ENCODE measurements around the gene MBNL1. TPM values are rescaled to one million over a fixed set of nuclear protein-coding genes. Genes with fewer than 3 reads are reported as not detected.

Gene MBNL1
- total and polyA plus RNA-seq, 2 of the 13 experiments (the other 11 are each of a cell fraction or from before 2014, with no cell fraction given) = 27.1 to 55.4 TPM

DNA sequence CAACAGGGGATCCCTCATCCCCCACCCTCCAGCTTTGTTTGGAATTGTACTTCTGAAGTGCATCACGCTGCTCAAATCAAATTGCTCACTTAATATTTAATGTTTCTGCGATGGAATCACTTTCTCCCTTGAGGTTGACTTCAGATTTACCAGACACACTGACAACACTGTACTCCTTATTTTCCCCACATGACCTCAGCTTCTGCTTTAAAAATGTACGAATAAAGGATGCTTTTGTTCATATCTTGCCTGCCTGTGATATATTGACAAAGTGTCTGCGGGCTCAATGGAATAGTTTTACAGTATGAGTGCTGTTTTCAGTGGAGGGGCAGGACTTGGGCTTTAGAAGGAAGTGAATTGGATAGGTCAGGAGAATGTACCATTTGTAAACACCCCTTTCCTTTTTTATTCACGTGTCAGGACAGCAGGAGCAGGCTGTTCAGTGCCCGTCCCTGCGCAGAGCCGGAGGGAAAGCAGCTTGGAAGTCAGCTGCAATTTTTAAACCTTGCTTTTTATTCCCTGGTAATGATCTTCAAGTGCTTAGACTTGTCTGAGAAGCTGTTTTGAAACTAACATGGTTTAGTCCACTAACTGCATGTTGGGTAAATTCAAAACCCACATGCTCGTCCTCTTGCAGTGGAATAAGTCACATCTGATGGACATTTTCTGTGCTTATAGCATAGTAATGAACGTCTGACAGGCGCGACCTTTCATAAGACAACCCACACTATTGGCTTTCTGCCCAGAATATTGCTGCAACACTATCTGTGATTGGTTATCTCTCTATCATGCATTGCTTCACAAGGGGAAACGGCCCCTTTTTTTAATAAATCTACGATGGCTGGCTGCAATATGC lies 29.9 kb downstream of the MBNL1 start (continued):
- TF ChIP-seq THRA (CRISPR knock-in tag; IDR thresholded peaks at IDR 0.05; ENCODE audit: borderline replicate concordance) (peak; percentile 72; the same call in 1 of the 2 replicates), ZNF205 (CRISPR knock-in tag; IDR thresholded peaks at IDR 0.05) (no peak), FOXJ3 (CRISPR knock-in tag; IDR thresholded peaks at IDR 0.05; ENCODE audit: borderline replicate concordance) (peak; percentile 49; the same call in 1 of the 2 replicates), GFI1 (CRISPR knock-in tag; IDR thresholded peaks at IDR 0.05; ENCODE audit: borderline replicate concordance) (peak; percentile 4; the same call in 1 of the 2 replicates), BHLHE40 (IDR thresholded peaks at IDR 0.05; ENCODE audit: low read length) (peak; percentile 85), NR2F6 (IDR thresholded peaks at IDR 0.05) (peak; percentile 8; the same call in 1 of the 2 replicates), NR2F6 (CRISPR knock-in tag; IDR thresholded peaks at IDR 0.05) (peak; percentile 30; the same call in 1 of the 2 replicates), PAXIP1 (CRISPR knock-in tag; conservative IDR thresholded peaks at IDR 0.05) (peak; percentile 50; the same call in 1 of the 2 replicates), PLSCR1 (CRISPR knock-in tag; IDR thresholded peaks at IDR 0.05; ENCODE audit: borderline replicate concordance) (no peak), NAIF1 (CRISPR knock-in tag; IDR thresholded peaks at IDR 0.05; ENCODE audit: borderline replicate concordance) (0 out of 2 replicates have a peak, but pooled peaks have one; percentile 44), ZNF3 (CRISPR knock-in tag; IDR thresholded peaks at IDR 0.05) (no peak), ZFP91 (CRISPR knock-in tag; IDR thresholded peaks at IDR 0.05; ENCODE audit: borderline replicate concordance) (no peak), GABPB1 (CRISPR knock-in tag; IDR thresholded peaks at IDR 0.05) (peak; percentile 69), BORCS8-MEF2B (CRISPR knock-in tag; IDR thresholded peaks at IDR 0.05) (no peak), KLF16 (CRISPR knock-in tag; IDR thresholded peaks at IDR 0.05) (peak in 1 of 2 experiments; percentile 13; a peak in 1 of 4 replicates), THYN1 (CRISPR knock-in tag; IDR thresholded peaks at IDR 0.05; ENCODE audit: borderline replicate concordance, low read depth) (no peak), HDAC1 (CRISPR knock-in tag; IDR thresholded peaks at IDR 0.05) (peak; percentile 51), ZNF644 (CRISPR knock-in tag; IDR thresholded peaks at IDR 0.05; ENCODE audit: low read depth) (no peak), REXO4 (CRISPR knock-in tag; IDR thresholded peaks at IDR 0.05; ENCODE audit: borderline replicate concordance) (no peak)
- TF ChIP-seq, protein P1, sequence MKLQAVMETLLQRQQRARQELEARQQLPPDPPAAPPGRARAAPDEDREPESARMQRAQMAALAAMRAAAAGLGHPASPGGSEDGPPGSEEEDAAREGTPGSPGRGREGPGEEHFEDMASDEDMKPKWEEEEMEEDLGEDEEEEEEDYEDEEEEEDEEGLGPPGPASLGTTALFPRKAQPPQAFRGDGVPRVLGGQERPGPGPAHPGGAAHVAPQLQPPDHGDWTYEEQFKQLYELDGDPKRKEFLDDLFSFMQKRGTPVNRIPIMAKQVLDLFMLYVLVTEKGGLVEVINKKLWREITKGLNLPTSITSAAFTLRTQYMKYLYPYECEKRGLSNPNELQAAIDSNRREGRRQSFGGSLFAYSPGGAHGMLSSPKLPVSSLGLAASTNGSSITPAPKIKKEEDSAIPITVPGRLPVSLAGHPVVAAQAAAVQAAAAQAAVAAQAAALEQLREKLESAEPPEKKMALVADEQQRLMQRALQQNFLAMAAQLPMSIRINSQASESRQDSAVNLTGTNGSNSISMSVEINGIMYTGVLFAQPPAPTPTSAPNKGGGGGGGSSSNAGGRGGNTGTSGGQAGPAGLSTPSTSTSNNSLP (IDR thresholded peaks at IDR 0.05; ENCODE audit: low read depth, low read length) = peak; percentile 61
